Brain microvascular endothelial cell (primary cell): Measurements from ENCODE around the gene PAIP2.

ENCODE experiments used
- DNase-seq: peaks from one replicate; pipeline ENCODE4 v3.0.0-alpha.2; 2020
- H3K27ac ChIP-seq: fragments of 250-450 bp; sonication (Bioruptor Pico); 2 replicates; pipeline ENCODE4 v1.5.1; 2020; ENCODE audit warnings: mild to moderate bottlenecking, moderate library complexity
- H3K27me3 ChIP-seq: fragments of 250-450 bp; sonication (Bioruptor Pico); replicated peaks from 2 replicates; pipeline ENCODE4 v1.5.1; 2020; ENCODE audit warnings: mild to moderate bottlenecking
- H3K36me3 ChIP-seq: fragments of 250-450 bp; sonication (Bioruptor Pico); replicated peaks from 2 replicates; pipeline ENCODE4 v1.5.1; 2020; ENCODE audit warnings: mild to moderate bottlenecking
- H3K4me3 ChIP-seq: 2 replicates; pipeline ENCODE4 v1.5.1; 2011; ENCODE audit warnings: low read depth, mild to moderate bottlenecking, control low read depth, low read length, moderate library complexity
- CTCF ChIP-seq: IDR thresholded peaks from 2 replicates; pipeline ENCODE4 v1.5.1; 2011; ENCODE audit warnings: low read depth, mild to moderate bottlenecking, moderate library complexity, low read length, control low read depth, inconsistent platforms; ENCODE audit errors: missing control alignments
- in situ Hi-C: cut with HindIII; loops from 2 replicates; pipeline ENCODE4 v1.10.0; 2017; ENCODE audit warnings: low sequenced_read_pairs, low pct_ligation_motif_present

PAIP2 gene

GRCh38 chr5:139389701-139390638 is 48.3 kb downstream of the PAIP2 start, which contains the start of gene MZB1:
Gene MZB1 (minus strand): TSS chr5:139389913. CDS start chr5:139389856, 57 bp downstream.
- in situ Hi-C loops = no loop called here
- no peak for DNase-seq
- H3K36me3 ChIP-seq = no peaks in the 10 kb centered on the region
- H3K4me3 ChIP-seq = no peak within 1 kb of the TSS
- H3K27ac ChIP-seq = no peak within 1 kb of the TSS
- H3K27me3 ChIP-seq = peaks cover 4% of the 10 kb centered on the region
- TF ChIP-seq CTCF = no peak

- Histone ChIP-seq H3K27me3 (peaks cover 4% of the 10 kb centered on the region), H3K4me3 (no peak overlapping the region), H3K36me3 (no peaks in the 10 kb centered on the region), H3K27ac (no peak overlapping the region)
- no peak for TF ChIP-seq CTCF
- in situ Hi-C loops = no loop called here
- DNase-seq = no peak
These were observed 49.2 kb downstream of the PAIP2 start for GRCh38 chr5:139390639-139391569.

- in situ Hi-C loops = no loop called here
- no peak for TF ChIP-seq CTCF
- peak overlapping the region; percentile 49 for H3K4me3 ChIP-seq
- no peak for DNase-seq
- peaks cover 4% of the 10 kb centered on the region for H3K27me3 ChIP-seq
- H3K36me3 ChIP-seq = no peaks in the 10 kb centered on the region
- H3K27ac ChIP-seq = no peak overlapping the region
These were observed 50.1 kb downstream of the PAIP2 start for GRCh38 chr5:139391570-139392323.

GRCh38 chr5:139392324-139392677 is 50.6 kb downstream of the PAIP2 start:
- Histone ChIP-seq H3K27me3 (peaks cover 4% of the 10 kb centered on the region), H3K36me3 (no peaks in the 10 kb centered on the region), H3K27ac (no peak overlapping the region), H3K4me3 (peak overlapping the region; percentile 49)
- in situ Hi-C loops = no loop called here
- TF ChIP-seq CTCF = no peak
- DNase-seq = no peak

DNA sequence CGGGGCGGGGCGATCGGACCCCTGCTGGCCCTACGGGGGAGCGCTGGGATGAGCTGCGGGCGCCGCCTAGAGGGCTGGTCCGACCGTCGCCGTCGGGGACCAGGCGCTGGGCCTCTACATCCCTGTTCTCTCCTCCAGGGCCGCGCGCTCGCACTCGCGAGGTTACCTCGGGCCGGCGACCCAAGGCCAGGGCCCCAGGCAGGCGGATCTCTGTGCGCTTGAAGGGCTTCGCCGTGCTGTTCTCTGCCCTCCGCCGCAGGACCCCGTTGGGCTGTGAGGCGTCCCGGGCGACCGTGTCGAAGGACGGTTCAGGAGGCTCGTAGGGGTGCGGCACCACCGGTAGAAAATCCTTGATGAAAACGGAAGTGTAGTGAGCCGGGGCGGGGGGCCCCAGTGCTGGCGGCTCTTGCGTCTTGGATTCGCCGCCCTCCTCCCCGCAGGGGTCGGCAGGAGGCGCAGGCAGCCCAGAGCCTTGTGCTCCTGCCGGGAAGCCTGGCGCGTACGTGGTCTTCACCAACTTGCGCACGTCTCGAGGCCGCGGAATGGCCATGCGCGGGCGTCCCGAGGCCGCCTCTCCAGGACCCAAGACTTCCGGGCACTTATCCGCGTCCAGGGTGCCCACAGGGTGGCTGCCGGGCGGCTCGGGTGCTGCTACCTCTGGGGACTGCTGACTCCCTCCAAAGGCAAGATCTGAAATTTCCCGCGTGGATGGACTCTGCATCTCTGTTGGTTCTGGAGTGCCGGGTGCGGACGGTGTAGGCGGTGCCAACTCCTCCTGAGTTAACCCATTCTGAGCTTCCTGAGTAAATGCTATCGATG is 51.2 kb downstream of the PAIP2 start:
- in situ Hi-C loops = no loop called here
- peaks cover 4% of the 10 kb centered on the region for H3K27me3 ChIP-seq
- H3K27ac ChIP-seq = no peak overlapping the region
- peak overlapping the region; percentile 49 for H3K4me3 ChIP-seq
- peak; percentile 38 for DNase-seq
- peak; percentile 73 for TF ChIP-seq CTCF
- H3K36me3 ChIP-seq = no peaks in the 10 kb centered on the region
